Spinal cord (tissue), 10 donors: ENCODE results near the gene TOP2A. TPM values are rescaled to one million over a fixed set of nuclear protein-coding genes. Genes with fewer than 3 reads are reported as not detected.
A peak's percentile ranks its signal among the peaks of the same experiment; 100 is the strongest.

ENCODE experiments used
- DNase-seq, 6 donors: peaks; one replicate each; pipeline versions ENCODE4 v3.0.0 to v3.0.0-alpha.2; 2013 to 2015; ENCODE audit warnings: low spot score in 6 of 6, low read depth in 4 of 6
- H3K27ac ChIP-seq: one replicate; pipeline ENCODE4 v1.5.1; 2013; ENCODE audit warnings: low read depth, low read length, control low read depth
- H3K27me3 ChIP-seq: one replicate; pipeline ENCODE4 v1.6.1; 2013; ENCODE audit warnings: low read length; ENCODE audit not compliant: control insufficient read depth, insufficient read depth
- H3K36me3 ChIP-seq: one replicate; pipeline ENCODE4 v1.6.1; 2013; ENCODE audit warnings: low read length; ENCODE audit not compliant: control insufficient read depth, insufficient read depth
- H3K4me1 ChIP-seq: one replicate; pipeline ENCODE4 v1.6.1; 2013; ENCODE audit warnings: low read length; ENCODE audit not compliant: control insufficient read depth, insufficient read depth
- H3K4me3 ChIP-seq: one replicate; pipeline ENCODE4 v1.5.1; 2013; ENCODE audit warnings: low read depth, low read length, control low read depth
- H3K9me3 ChIP-seq: one replicate; pipeline ENCODE4 v1.6.1; 2013; ENCODE audit warnings: low read length; ENCODE audit not compliant: control insufficient read depth, insufficient read depth
- WGBS: methylation state at CpG from one replicate; pipeline ENCODE4 v1.1.5; 2013; ENCODE audit warnings: missing lambda C conversion rate; ENCODE audit not compliant: insufficient coverage; 5-methylcytosine and 5-hydroxymethylcytosine counted together
- long read RNA-seq, 4 donors: transcript quantifications; one replicate each; lab custom pipeline, GENCODE V29; 2026
- polyA plus RNA-seq, 2 donors: library from polyadenylated mRNA; unstranded; fragments of 120-200 nt; gene quantifications; one replicate each; pipeline ENCODE4 v1.2.1, GENCODE V29; 2013; ENCODE audit not compliant: insufficient read length in 2 of 2
- total RNA-seq, 2 donors: library from RNA; depleted of rRNA in 1 of 2; stranded (reverse); fragments of 120-200 nt in 1 of 2; fragments of >200 nt in 1 of 2; gene quantifications; one replicate each; pipeline versions ENCODE4 v1.2.3 to v1.2.4, GENCODE V29; 2013 to 2014
- donor health status: healthy.

The TOP2A gene, protein sequence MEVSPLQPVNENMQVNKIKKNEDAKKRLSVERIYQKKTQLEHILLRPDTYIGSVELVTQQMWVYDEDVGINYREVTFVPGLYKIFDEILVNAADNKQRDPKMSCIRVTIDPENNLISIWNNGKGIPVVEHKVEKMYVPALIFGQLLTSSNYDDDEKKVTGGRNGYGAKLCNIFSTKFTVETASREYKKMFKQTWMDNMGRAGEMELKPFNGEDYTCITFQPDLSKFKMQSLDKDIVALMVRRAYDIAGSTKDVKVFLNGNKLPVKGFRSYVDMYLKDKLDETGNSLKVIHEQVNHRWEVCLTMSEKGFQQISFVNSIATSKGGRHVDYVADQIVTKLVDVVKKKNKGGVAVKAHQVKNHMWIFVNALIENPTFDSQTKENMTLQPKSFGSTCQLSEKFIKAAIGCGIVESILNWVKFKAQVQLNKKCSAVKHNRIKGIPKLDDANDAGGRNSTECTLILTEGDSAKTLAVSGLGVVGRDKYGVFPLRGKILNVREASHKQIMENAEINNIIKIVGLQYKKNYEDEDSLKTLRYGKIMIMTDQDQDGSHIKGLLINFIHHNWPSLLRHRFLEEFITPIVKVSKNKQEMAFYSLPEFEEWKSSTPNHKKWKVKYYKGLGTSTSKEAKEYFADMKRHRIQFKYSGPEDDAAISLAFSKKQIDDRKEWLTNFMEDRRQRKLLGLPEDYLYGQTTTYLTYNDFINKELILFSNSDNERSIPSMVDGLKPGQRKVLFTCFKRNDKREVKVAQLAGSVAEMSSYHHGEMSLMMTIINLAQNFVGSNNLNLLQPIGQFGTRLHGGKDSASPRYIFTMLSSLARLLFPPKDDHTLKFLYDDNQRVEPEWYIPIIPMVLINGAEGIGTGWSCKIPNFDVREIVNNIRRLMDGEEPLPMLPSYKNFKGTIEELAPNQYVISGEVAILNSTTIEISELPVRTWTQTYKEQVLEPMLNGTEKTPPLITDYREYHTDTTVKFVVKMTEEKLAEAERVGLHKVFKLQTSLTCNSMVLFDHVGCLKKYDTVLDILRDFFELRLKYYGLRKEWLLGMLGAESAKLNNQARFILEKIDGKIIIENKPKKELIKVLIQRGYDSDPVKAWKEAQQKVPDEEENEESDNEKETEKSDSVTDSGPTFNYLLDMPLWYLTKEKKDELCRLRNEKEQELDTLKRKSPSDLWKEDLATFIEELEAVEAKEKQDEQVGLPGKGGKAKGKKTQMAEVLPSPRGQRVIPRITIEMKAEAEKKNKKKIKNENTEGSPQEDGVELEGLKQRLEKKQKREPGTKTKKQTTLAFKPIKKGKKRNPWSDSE (N-terminal part only)
- 10 to 100 TPM; 60.8 to 68.3 TPM for total RNA-seq
- 10 to 100 TPM; 73.4 to 79.4 TPM for polyA plus RNA-seq
- long read RNA-seq, donor 1, partial matches to known transcripts: 7 of 9 reads
- long read RNA-seq, donor 1, other reads (novel, unspliced or antisense): 0 of 9 reads
- long read RNA-seq, donor 2, partial matches to known transcripts: 5 of 5 reads
- long read RNA-seq, donor 2, other reads (novel, unspliced or antisense): 0 of 5 reads
- long read RNA-seq, donor 3, partial matches to known transcripts: 0 of 1 reads
- long read RNA-seq, donor 3, other reads (novel, unspliced or antisense): 0 of 1 reads
- long read RNA-seq, donor 4, full-length matches to known transcripts: 3 of 127 reads
- long read RNA-seq, donor 4, partial matches to known transcripts: 124 of 127 reads
- long read RNA-seq, donor 4, other reads (novel, unspliced or antisense): 0 of 127 reads

- Histone ChIP-seq H3K9me3 (no peaks in the 10 kb centered on the region), H3K27ac (peak within 1 kb of the TSS; percentile 83), H3K27me3 (no peaks in the 10 kb centered on the region), H3K4me1 (peaks cover 17% of the 10 kb centered on the region), H3K4me3 (peak within 1 kb of the TSS; percentile 72), H3K36me3 (no peaks in the 10 kb centered on the region)
- peak; percentile 100 for DNase-seq
- WGBS: 0% methylated on average over 40 of the region's 49 CpGs
Observed at GRCh38 chr17:40417609-40418427, at the start of gene TOP2A. Gene TOP2A (minus strand): TSS chr17:40417896. CDS start chr17:40417791, 105 bp downstream.

DNA sequence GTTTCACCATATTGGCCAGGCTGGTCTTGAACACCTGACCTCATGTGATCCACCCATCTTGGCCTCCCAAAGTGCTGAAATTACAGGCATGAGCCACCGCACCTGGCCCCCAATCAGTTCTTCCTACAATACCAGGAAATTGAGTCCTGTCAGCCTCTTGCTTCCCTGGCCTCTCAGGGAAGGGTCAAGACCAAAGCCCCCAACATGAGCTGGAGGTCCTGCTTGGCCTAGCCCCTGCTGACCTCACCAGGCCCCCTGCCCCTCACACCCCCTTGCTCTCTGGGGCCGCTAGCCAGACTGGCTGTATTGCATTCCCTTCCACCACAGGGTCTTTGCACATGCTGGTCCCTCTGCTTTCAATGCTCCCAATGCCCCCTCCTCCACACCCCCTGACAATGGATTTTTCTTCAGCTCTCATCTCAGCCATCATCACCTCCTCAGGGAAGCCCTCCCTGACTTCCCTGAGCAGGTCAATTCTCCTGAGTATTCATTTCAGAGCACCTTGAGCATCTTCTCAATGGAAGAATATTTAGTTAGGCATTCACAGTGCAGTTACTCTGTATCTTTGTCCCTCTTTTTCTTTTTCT lies 49.7 kb upstream of the TOP2A start:
- no peak overlapping the region for H3K27ac ChIP-seq
- H3K9me3 ChIP-seq: peaks cover 2% of the 10 kb centered on the region
- H3K27me3 ChIP-seq: no peaks in the 10 kb centered on the region
- no peak for DNase-seq
- peaks cover 24% of the 10 kb centered on the region for H3K4me1 ChIP-seq
- H3K4me3 ChIP-seq: no peak overlapping the region
- 94% methylated on average over 2 of the region's 2 CpGs for WGBS
- H3K36me3 ChIP-seq: no peaks in the 10 kb centered on the region

DNA sequence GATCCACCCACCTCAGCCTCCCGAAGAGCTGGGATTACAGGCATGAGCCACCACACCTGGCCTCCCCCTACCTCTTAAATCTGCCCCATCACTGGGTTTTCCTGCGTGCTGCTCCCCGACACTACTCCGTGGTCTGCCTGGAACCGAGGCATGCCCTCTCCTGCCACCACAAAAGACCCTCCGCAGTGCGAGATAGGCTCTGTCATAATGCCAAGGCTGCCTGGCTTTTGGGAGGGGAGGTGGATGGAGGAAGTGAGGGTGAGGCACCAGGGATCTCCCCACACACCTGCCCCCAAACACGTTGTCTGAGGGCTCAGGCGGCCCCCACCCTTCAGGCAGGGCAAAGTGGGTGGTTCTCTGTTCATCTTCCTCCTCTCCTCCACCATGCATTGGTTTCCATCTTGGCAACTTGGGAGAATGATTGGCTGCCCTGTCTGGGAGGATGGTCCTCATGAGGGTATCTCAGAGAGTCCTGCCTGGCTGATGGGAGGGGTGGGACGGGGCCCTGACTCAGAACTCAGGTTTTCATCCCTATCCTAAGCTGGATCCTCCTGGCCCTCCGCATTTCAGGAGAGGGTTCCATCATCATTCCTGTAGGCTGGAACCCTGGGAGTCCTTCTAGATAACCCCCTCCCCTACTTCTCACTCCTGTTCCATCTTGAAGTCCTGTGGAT lies 48.7 kb upstream of the TOP2A start:
- 90% methylated on average over 6 of the region's 11 CpGs for WGBS
- Histone ChIP-seq H3K9me3 (no peaks in the 10 kb centered on the region), H3K36me3 (no peaks in the 10 kb centered on the region), H3K4me1 (peaks cover 30% of the 10 kb centered on the region), H3K4me3 (no peak overlapping the region), H3K27me3 (no peaks in the 10 kb centered on the region), H3K27ac (no peak overlapping the region)
- DNase-seq: no peak

DNA sequence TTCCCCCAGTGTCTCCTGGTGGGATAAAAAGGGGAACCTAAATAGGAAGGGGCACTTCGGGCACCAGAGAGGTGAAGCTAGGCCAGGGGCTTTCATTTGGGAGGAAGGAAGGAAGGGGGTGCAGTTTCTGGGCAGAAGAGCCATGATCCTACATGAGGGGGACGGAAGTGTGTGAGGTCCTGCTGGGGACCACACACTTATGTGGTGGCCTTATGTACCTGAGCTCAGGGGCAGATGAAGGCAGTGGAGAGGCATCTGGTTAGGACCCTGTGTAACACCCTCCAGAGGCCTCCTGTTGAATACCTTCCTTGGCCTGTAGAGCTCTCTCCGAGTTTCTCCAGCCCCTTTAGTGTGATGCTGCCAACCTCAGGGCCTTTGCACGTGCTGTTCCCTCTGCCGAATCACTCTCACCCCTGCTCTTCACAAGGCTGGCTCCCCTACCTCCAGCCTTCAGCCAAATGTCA lies 46.7 kb upstream of the TOP2A start:
- H3K9me3 ChIP-seq: no peaks in the 10 kb centered on the region
- H3K4me3 ChIP-seq: no peak overlapping the region
- no peak for DNase-seq
- H3K27ac ChIP-seq: no peak overlapping the region
- peaks cover 40% of the 10 kb centered on the region for H3K4me1 ChIP-seq
- H3K27me3 ChIP-seq: no peaks in the 10 kb centered on the region
- 94% methylated on average over 5 of the region's 5 CpGs for WGBS
- H3K36me3 ChIP-seq: no peaks in the 10 kb centered on the region

- Histone ChIP-seq H3K36me3 (no peaks in the 10 kb centered on the region), H3K9me3 (no peaks in the 10 kb centered on the region), H3K27ac (peak overlapping the region; percentile 67), H3K27me3 (no peaks in the 10 kb centered on the region), H3K4me3 (no peak overlapping the region), H3K4me1 (peaks cover 50% of the 10 kb centered on the region)
- no peak for DNase-seq
- 38% methylated on average over 9 of the region's 11 CpGs for WGBS
Observed at GRCh38 chr17:40463122-40463550, 45.4 kb upstream of the TOP2A start.

DNA sequence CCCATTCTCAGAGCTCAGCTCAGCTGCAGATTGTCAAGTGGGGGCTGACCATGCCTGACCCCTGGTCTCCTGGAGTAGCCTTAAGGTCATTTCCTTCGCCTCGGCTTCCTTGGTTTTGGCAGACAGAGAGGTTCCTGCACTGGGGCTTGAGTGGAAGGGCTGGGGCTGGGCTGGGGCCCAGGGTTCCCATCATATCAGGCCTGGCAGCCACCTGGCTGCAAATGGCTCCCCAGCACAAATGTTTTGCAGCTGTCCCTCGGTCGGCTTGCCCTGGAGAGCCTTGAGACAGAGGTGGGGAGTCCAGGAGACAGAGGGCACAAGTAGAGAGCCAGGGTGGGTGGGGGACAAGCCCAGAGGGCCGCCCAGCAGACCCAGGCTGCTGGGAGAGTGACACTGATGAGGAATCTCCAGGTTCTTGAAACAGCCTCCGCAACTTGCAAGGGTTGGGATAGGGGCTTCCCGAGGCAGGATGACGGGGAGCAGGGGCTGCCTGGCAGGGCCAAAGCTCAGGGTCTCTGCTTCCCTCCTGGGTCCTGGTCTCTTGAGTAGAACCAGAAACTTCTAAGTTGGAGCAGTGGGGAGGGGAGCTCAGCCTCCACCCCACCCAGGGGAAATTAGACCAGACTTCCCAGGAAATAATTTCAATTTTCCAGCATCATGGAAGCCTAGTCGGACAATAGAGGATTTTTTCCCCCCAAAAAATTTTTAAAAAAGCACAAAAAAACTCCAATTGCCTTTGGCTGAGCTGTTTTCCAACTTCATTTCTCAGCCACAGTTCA lies 44.8 kb upstream of the TOP2A start:
- Histone ChIP-seq H3K36me3 (no peaks in the 10 kb centered on the region), H3K27me3 (peaks cover 2% of the 10 kb centered on the region), H3K27ac (peak overlapping the region; percentile 67), H3K4me3 (no peak overlapping the region), H3K9me3 (no peaks in the 10 kb centered on the region), H3K4me1 (peaks cover 56% of the 10 kb centered on the region)
- 80% methylated on average over 9 of the region's 9 CpGs for WGBS
- no peak for DNase-seq

DNA sequence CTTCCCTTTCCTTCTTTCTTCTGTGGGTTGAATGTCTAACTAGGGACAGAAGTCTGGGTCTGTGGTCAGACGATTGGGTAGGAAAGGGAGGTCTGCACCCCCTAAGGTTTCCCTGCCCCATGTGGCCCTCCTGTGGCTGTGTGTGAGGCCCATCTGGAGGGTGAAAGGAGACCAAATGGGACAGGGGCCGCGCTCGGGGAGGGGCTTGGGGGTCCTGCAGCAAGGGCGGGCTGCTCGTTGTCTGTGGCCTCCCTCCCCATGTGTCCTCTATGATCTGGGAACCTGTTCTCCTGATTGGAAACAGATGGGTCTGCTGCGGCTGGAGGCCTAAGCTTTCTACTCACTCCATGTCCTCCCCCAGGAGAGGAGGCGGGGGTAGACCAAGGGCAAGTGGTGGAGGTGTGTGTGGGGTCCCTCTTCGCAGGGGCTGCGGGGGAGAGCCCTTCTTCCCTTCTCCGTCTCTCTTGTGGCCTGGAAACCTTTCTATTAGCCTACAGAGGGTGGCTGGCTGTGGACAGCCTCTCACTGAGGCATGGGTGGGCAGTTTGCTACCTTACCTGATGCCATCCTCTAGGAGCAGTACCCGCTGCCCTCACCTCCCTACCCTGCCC lies 44.1 kb upstream of the TOP2A start:
- Histone ChIP-seq H3K27ac (peak overlapping the region; percentile 67), H3K4me1 (peaks cover 56% of the 10 kb centered on the region), H3K27me3 (peaks cover 3% of the 10 kb centered on the region), H3K4me3 (no peak overlapping the region), H3K9me3 (no peaks in the 10 kb centered on the region), H3K36me3 (peaks cover 3% of the 10 kb centered on the region)
- DNase-seq: no peak
- 69% methylated on average over 6 of the region's 12 CpGs for WGBS
